ENCODE results near the gene CDK6. TPM values are rescaled to one million over a fixed set of nuclear protein-coding genes. Genes with fewer than 3 reads are reported as not detected.
A peak's percentile ranks its signal among the peaks of the same experiment; 100 is the strongest.

Gene CDK6
- total RNA-seq, 1 experiment from 2014 or later = 41.4 TPM

DNA sequence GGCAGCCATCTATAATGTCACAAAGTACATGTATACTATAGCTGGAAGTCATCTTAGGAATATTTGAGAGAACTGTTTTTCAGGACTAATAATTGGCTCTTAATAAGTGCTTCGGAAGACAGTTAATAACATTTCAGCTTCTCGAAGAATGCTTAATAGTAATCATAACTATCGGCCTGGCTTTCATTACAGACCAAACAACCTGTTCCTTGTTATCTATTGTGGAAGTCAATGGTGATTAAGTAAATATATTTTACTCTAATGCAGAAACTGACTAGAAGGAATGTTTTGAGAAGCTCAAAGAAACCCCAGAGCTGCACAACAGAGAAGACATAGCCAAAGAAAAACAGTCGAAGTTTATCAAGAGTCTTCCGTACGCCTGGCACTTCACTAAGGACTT is 139.4 kb downstream of the CDK6 start:
- no peaks in the 10 kb centered on the region for H3K9me2 ChIP-seq (ENCODE audit: insufficient read depth)
- H2AFZ ChIP-seq (ENCODE audit: low read depth, low read length, poor library complexity, severe bottlenecking) = no peak overlapping the region
- peaks cover 35% of the 10 kb centered on the region for H3K79me2 ChIP-seq (ENCODE audit: insufficient read depth, low read length)
- ChIA-PET RAD21 (ENCODE audit: low non-redundant PET in 1 of 2, low total read pairs in 2 of 2, uncharacterized antibody in 2 of 2, unreplicated experiment in 2 of 2) (no interaction called here), POLR2A (interaction anchor here (1.8 kb wide), 1 partner anchor 18 kb away, joined by 4 read pairs; no protein-coding TSS in a partner anchor), CTCF (no interaction called here)
- no peak overlapping the region for H3K9ac ChIP-seq (ENCODE audit: low read length)
- H3K4me2 ChIP-seq (ENCODE audit: low read length) = peak overlapping the region; percentile 91
- H3K36me3 ChIP-seq (ENCODE audit: control insufficient read depth in 1 of 2, insufficient read depth in 2 of 2, low read length in 2 of 2) = 0 out of 4 replicates have a peak, but pooled peaks cover 0 to 5% of the 10 kb centered on the region in 2 experiments
- DNase-seq (ENCODE audit: low read depth, low spot score) = no peak
- intact Hi-C loops (cut with micrococcal nuclease) = no loop called here
- TF ChIP-seq YY1 (IDR thresholded peaks at IDR 0.05; ENCODE audit: extremely low read depth, insufficient replicate concordance, low read depth, low read length) = no peak
- TF ChIP-seq POLR2AphosphoS5 (IDR thresholded peaks at IDR 0.05; ENCODE audit: low read depth, low read length) = no peak
- peaks cover 46 to 84% of the 10 kb centered on the region in 2 experiments for H3K4me1 ChIP-seq (ENCODE audit: control insufficient read depth in 1 of 2, insufficient read depth in 2 of 2, low read length in 2 of 2)
- no TSS peak for BruUV-seq (replicated peaks)
- ATAC-seq = no peak
- no peak overlapping the region for H3K4me3 ChIP-seq (replicated peaks in 1 of 2; ENCODE audit: low read depth in 1 of 2, low read length in 2 of 2)
- no peaks in the 10 kb centered on the region for H3K9me3 ChIP-seq (ENCODE audit: control insufficient read depth in 1 of 2, insufficient read depth in 1 of 2, low read depth in 1 of 2, low read length in 2 of 2)
- no peaks in the 10 kb centered on the region for H3K27me3 ChIP-seq (ENCODE audit: insufficient read depth, low read length)
- no peak overlapping the region; the same call in 1 of the 2 replicates for H3K27ac ChIP-seq (ENCODE audit: low read depth, low read length)
- no peaks in the 10 kb centered on the region for H4K20me1 ChIP-seq (ENCODE audit: insufficient read depth)

DNA sequence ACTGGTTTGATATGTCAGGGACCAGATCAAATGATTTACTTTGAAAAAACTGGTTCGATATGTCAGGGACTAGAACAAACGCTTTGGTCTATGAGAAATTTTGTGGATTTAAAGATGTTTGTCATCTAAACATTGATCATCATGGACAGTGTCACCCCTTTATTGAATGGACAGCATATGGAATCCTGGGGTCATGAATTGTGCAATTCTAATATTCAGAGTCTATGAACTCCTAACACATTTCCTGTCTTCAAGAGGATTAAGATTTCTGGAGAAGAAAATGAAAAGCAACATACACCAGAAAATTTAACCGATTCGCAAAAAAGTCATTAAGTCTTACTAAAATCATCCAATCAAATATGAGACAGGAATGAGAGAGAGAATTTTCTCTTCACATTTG is 139.8 kb downstream of the CDK6 start:
- H3K27me3 ChIP-seq (ENCODE audit: insufficient read depth, low read length) = no peaks in the 10 kb centered on the region
- H2AFZ ChIP-seq (ENCODE audit: low read depth, low read length, poor library complexity, severe bottlenecking) = no peak overlapping the region
- no peaks in the 10 kb centered on the region for H3K9me3 ChIP-seq (ENCODE audit: control insufficient read depth in 1 of 2, insufficient read depth in 1 of 2, low read depth in 1 of 2, low read length in 2 of 2)
- no peaks in the 10 kb centered on the region for H4K20me1 ChIP-seq (ENCODE audit: insufficient read depth)
- ChIA-PET CTCF (no interaction called here), RAD21 (ENCODE audit: low non-redundant PET in 1 of 2, low total read pairs in 2 of 2, uncharacterized antibody in 2 of 2, unreplicated experiment in 2 of 2) (no interaction called here), POLR2A (no interaction called here)
- ATAC-seq (no peak), DNase-seq (ENCODE audit: low read depth, low spot score) (no peak)
- no peak for TF ChIP-seq ELF1 (IDR thresholded peaks at IDR 0.05; ENCODE audit: borderline replicate concordance, low read depth)
- TF ChIP-seq RAD21 (IDR thresholded peaks at IDR 0.05; ENCODE audit: low read depth) = no peak
- TF ChIP-seq, protein P1, sequence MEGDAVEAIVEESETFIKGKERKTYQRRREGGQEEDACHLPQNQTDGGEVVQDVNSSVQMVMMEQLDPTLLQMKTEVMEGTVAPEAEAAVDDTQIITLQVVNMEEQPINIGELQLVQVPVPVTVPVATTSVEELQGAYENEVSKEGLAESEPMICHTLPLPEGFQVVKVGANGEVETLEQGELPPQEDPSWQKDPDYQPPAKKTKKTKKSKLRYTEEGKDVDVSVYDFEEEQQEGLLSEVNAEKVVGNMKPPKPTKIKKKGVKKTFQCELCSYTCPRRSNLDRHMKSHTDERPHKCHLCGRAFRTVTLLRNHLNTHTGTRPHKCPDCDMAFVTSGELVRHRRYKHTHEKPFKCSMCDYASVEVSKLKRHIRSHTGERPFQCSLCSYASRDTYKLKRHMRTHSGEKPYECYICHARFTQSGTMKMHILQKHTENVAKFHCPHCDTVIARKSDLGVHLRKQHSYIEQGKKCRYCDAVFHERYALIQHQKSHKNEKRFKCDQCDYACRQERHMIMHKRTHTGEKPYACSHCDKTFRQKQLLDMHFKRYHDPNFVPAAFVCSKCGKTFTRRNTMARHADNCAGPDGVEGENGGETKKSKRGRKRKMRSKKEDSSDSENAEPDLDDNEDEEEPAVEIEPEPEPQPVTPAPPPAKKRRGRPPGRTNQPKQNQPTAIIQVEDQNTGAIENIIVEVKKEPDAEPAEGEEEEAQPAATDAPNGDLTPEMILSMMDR (IDR thresholded peaks at IDR 0.05 in 2 of 3, conservative IDR thresholded peaks at IDR 0.05 in 1 of 3; ENCODE audit: borderline replicate concordance in 1 of 3, insufficient read depth in 1 of 3, low read depth in 2 of 3, low read length in 2 of 3) = no peak
- H3K9me2 ChIP-seq (ENCODE audit: insufficient read depth) = no peaks in the 10 kb centered on the region
- intact Hi-C loops (cut with micrococcal nuclease) = no loop called here
- peak overlapping the region; percentile 58 for H3K9ac ChIP-seq (ENCODE audit: low read length)
- 0 out of 4 replicates have a peak, but pooled peaks cover 0 to 5% of the 10 kb centered on the region in 2 experiments for H3K36me3 ChIP-seq (ENCODE audit: control insufficient read depth in 1 of 2, insufficient read depth in 2 of 2, low read length in 2 of 2)
- peak overlapping the region; percentile 67; the same call in 1 of the 2 replicates for H3K27ac ChIP-seq (ENCODE audit: low read depth, low read length)
- H3K79me2 ChIP-seq (ENCODE audit: insufficient read depth, low read length) = peaks cover 35% of the 10 kb centered on the region
- no TSS peak for BruUV-seq (replicated peaks)
- H3K4me2 ChIP-seq (ENCODE audit: low read length) = peak overlapping the region; percentile 91
- H3K4me3 ChIP-seq (replicated peaks in 1 of 2; ENCODE audit: low read depth in 1 of 2, low read length in 2 of 2) = peak overlapping the region in 1 of 2 experiments; percentile 59; a peak in 1 of 4 replicates
- H3K4me1 ChIP-seq (ENCODE audit: control insufficient read depth in 1 of 2, insufficient read depth in 2 of 2, low read length in 2 of 2) = peaks cover 49 to 88% of the 10 kb centered on the region in 2 experiments

Data from HCT116 (cell line).